SKM-1 (cell line): Measurements from ENCODE around the gene CCDC85B.

Source experiments
- DNase-seq: peaks from one replicate; lab custom pipeline; 2025; ENCODE audit not compliant: unreplicated experiment; lab: John Stamatoyannopoulos, UW

Gene CCDC85B

DNA sequence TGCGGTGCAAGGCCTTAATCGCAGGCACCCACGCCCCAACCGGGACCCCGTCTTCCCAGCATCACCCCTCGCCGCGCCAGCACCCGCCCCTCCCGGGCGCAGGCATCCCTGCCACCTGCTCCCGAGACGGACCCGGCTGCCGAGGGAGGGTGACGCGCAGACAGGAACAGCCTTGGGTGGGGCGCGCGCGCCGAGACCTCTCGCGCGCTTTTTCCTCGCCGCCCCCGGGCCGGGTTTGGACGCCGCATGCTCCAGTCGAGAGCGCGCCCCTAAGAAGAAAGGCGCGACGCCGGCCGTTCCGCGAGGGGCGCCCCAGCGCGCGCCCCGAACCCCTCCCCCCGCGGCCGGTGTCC is 33.0 kb upstream of the CCDC85B start:
- no peak for DNase-seq

DNA sequence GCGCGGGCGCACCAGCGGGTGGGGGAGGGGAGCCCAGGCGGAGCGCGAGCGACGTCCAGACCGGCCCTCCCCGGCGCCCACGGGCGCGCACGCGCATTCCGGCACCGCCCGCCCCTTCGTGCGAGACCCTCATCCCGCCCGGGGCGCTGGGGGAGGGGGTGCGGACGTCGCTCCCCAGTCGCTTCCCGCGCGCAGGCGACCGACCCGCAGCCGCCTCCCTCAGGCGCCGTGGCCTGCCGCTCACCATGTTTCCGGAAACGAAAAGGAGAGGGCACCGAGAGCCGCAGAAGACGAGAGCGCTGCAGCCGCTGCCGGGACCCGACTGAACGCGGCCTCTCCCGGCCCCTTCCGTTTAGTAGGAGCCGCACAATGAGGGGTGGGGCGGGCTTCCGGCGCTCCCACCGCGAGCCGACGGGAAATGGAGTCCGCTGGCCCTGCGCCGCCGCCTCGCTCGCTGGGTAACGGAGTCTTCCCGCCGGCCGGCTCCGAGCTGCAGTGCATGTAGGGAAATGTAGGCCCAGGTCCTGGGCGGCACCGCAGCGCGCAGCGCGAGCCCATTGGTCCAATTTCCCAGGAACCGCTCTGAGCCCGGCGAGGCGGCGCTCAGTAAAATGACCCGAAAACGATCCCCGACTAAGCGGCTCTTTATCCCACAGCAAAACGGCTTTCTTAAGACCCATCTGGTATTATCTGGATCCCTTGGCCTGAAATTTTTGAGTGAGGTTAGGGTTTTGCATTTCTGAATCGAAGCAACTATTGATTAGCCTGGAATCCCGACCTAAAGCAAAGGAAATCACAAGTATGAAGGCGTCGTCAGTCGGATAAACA is 32.4 kb upstream of the CCDC85B start, which contains the start of gene CFL1:
Gene CFL1, minus strand, starts transcription at position 328 of the 828 bp plus-strand sequence. Its CDS starts 81 bp downstream, at position 247.
- DNase-seq = peak; percentile 95

DNA sequence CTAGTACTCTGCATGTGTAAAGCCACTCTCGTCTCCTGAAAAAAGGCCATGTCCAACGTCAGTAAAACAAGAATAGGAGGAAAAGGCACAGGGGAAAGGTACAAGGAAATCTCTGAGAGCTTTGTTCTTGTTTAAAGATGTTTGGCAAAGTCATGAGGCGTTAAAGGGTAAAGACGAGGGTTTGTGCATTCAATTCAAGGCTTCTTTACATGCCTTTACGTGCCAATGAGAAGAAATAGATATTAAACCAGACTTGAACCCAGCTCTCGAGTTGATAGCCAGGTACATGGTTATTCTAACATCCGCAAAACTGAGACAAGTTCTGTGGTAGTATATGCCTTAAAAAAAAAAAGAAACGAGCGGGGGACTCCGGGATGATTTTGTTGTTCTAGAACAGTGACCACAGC is 31.8 kb upstream of the CCDC85B start:
- no peak for DNase-seq

DNA sequence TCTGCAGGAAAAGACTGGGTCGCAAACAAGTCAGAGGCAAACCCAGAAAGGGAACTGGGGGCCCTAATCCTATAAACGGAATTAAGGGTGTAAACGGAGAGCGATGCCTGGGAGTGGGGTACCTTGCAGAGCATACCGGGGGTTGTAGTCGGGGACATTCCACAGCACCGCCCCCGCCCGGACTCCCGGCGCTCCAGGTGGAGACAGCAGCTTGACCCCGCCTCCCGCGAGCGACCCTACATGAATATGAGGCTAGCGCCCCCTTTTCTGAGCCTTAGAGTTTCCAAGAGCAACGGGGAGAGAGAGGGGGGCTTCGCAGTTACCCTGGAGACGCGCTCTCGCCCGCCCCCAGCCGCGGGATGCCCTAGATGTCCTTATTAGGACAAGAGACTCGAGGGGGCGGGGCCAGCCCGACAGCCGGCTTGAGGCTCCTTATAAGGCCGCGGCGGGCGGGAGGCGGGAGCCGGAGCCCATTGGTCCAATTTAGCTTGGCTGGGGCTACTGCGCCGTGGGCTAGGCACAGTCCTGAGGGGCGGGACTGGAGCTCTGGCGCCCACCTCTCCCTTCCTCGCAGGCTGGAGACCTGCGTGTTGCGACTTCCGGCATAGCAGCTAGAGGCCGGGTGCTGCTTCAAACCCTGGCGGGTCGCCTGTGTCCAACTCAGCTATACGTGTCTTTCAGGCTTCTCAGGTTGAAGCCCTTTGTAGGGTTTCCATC is 31.2 kb upstream of the CCDC85B start:
- peak; percentile 90 for DNase-seq

DNA sequence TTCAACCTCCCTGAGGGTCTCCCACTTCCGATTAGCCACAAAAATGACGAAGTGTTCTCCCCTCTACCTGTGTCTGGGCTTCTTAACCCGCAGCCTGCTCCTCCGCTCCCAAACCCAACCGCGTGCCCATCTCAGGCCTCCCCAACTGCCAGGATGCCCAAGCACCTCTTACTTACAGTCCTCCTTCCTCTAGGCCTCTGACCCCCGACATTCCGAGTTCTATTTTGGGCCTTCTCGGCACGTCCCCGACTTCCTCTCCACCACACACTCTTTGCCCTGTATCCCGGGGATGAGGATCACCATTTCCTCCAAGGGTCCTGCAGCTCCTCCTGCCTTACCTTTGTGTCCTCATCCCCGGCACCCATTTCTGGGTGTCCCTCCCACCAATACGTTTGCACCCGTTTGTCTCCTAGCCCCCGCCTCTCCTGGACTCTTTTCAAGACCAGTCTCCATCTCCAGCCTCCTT is 30.6 kb upstream of the CCDC85B start:
- no peak for DNase-seq

DNA sequence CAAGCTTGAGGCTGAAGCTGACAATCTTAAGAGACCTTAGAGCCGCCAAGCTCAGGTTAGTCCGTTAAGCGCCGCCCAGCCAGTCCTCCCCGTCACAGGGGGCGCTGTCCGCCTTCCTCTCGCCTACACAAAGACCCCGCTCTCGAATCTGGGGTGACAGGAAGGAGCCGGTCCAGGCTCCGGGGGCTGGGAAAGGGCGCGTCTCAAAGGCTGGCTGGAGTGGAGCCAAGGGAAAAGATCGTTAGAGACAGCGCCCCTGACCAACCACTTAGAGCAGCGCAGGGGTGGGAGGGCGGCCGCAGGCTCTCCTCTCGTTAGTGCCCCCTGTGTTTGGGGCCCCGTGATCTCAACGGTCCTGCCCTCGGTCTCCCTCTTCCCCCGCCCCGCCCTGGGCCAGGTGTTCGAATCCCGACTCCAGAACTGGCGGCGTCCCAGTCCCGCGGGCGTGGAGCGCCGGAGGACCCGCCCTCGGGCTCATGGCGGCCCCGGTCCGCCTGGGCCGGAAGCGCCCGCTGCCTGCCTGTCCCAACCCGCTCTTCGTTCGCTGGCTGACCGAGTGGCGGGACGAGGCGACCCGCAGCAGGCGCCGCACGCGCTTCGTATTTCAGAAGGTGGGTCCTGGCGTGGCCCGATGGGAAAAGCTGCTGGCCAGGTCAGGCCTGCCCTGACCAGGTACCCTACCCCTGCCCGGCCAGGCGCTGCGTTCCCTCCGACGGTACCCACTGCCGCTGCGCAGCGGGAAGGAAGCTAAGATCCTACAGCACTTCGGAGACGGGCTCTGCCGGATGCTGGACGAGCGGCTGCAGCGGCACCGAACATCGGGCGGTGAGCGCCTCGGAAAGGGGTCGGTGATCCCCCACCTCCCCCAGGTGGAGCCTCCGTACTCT is 30.0 kb upstream of the CCDC85B start, which contains the start of gene MUS81:
Gene MUS81, plus strand, starts transcription at position 156 of the 887 bp plus-strand sequence. Its CDS starts 321 bp downstream, at position 477.
- DNase-seq = peak; percentile 94

DNA sequence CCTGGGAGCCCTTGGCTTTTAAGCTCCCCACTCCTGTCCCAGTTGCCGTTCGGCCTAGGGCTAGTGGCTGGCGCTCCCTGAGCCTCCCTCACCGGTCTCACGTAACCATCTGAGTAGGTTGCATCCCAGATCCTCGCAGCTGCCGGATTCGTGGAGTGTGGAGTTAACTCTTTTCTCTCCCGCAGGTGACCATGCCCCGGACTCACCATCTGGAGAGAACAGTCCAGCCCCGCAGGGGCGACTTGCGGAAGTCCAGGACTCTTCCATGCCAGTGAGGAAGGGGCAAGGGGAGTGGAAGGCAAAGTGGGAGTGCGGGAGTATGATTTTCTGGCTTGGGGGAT is 29.3 kb upstream of the CCDC85B start:
- no peak for DNase-seq

DNA sequence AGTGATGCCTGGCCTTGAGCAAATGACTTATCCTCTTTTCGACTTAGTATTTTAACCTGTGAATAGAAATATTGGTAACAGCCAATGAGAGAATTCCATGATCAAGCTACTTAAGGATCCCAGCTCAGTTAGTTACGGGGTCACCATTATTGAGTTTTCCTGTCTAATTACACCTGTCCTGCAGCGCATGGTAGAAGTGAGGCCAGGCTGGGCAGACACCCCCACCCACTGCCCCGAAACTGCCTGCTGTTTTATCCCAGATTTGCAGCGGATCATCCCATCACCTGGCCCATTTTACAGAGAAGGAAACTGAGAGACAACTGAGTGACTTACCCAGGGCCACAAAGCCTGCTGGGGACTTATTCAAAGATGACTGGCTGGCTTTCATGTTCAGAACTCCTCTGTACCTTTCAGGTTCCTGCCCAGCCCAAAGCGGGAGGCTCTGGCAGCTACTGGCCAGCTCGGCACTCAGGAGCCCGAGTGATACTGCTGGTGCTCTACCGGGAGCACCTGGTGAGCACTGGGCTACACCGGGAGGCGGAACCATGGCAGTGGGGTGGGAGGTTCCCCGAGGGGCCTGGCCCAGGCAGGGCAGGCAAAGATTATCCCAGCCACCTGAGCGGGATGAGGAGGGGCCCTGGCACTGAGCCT is 28.8 kb upstream of the CCDC85B start:
- DNase-seq = no peak

DNA sequence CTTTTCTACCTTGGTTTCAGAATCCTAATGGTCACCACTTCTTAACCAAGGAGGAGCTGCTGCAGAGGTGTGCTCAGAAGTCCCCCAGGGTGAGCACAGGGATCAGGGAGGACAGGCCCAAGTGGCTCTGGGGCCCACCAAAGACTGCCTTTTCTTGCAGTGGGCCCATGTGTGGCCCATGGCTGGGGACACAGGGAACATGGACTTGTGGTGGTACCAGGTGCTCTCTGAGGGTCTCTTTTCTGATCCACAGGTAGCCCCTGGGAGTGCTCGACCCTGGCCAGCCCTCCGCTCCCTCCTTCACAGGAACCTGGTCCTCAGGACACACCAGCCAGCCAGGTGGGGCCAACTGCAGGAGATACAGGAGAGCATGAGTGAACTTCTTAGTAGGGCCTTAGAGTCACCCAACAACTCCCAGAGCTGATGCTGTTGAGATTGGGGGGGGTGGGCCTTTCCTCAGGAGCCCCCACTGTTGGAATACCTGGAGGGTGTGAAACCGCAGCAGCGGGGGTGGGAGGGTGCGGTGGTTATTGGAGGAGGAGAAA is 28.2 kb upstream of the CCDC85B start:
- DNase-seq = no peak

DNA sequence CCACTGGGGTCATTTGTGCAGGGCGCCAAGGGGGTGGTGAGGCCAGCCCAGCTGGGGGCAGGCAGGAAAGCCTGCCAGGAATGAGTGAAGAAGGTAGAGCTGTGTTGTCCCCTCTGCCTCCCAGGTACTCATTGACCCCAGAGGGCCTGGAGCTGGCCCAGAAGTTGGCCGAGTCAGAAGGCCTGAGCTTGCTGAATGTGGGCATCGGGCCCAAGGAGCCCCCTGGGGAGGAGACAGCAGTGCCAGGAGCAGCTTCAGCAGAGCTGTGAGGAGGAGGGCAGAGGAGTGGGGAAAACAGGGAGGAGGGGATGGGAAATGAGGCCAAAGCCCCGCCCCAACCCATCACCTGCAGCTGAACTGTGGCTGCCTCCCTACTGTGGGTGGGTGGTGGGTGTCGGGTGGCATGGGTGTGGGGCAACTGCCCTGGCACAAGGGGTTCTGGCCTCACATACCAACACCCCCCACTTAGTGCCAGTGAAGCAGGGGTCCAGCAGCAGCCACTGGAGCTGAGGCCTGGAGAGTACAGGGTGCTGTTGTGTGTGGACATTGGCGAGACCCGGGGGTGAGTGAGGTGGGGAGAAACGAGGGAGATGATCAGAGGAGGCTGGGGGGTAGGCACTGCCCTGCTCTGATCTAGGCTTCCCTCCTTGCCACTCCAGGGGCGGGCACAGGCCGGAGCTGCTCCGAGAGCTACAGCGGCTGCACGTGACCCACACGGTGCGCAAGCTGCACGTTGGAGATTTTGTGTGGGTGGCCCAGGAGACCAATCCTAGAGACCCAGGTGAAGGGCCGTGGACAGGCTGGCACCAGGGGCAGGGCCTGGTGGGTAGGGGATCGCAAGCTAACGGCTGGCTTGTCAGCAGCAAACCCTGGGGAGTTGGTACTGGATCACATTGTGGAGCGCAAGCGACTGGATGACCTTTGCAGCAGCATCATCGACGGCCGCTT is 27.3 kb upstream of the CCDC85B start:
- no peak for DNase-seq

DNA sequence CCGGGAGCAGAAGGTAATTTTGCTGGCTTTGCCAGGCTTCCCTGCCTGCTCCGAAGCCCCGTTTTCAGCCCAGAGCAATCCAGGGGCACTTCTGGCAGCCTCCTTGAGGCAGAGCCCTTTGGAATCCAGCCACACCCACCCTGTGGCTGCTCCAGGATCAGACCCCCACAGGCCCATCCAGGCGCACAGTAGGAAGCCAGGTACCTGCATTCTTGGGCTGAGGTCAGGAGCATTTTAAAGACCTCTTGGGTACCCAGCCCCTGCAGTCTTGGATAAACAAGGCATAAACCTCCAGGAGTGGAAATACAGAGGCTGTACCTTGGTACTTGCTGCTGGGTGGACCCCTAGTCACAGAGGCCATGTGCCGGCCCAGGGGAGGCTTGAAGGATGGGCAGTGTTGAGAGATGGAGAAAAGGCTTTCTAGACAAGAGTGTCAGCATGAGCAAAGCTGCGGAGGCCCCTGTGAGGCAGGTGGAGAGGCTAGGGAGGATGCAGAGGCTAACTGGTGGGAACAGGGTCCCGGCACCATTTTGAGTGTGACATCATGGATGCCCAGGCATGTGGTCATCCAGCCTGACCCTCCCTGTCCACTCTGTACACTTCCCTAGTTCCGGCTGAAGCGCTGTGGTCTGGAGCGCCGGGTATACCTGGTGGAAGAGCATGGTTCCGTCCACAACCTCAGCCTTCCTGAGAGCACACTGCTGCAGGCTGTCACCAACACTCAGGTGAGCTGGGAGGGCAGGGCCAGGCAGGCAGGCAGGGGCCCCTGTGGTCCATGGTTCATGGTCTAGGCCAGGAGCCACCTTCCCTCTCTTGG is 26.4 kb upstream of the CCDC85B start:
- DNase-seq = no peak

DNA sequence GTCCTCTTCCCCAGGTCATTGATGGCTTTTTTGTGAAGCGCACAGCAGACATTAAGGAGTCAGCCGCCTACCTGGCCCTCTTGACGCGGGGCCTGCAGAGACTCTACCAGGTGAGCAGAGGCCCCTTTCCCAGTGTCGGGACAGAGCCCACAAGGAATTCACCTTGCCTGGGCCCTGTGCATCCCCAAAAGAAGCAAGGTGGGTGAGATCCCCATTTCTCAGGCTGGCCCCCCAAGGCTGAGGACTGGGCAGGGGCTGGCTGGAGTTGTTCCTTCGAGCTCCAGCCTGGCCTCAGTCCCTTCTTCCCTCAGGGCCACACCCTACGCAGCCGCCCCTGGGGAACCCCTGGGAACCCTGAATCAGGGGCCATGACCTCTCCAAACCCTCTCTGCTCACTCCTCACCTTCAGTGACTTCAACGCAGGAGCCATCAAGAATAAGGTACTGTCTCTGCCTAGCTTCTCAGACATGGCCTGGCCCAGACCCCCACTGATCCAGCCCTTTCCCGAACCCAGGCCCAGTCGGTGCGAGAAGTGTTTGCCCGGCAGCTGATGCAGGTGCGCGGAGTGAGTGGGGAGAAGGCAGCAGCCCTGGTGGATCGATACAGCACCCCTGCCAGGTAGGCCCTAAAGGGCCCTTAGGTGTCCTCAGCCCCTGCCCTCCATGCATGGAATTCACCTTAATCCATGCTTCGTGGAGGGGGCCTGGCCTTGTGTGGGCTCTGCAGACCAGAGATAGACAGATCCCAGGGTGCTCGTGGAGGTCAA is 25.6 kb upstream of the CCDC85B start:
- no peak for DNase-seq

DNA sequence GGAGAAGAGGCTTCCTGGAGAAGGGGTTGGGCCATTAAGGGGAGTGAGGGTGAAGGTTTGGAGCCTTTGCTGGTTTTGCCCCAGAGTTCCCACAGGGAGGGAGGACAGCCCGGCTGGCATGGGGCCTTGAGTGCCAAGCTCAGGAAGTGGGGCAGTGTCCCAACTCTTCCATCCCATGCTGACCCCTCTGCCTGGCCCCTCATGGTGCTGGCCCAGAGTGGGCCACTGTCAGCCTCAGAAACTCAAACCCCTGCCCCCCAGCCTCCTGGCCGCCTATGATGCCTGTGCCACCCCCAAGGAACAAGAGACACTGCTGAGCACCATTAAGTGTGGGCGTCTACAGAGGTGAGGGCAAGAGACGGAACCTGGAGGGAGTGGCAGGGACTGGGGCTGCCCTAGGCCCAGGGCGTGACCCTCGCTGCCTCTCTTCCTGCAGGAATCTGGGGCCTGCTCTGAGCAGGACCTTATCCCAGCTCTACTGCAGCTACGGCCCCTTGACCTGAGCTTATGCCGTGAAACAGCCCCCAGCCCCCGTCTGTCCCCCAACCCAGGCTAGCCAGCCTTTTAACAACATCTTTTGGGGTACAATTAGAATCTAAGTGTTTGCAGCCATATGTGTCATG is 24.8 kb upstream of the CCDC85B start:
- no peak for DNase-seq

DNA sequence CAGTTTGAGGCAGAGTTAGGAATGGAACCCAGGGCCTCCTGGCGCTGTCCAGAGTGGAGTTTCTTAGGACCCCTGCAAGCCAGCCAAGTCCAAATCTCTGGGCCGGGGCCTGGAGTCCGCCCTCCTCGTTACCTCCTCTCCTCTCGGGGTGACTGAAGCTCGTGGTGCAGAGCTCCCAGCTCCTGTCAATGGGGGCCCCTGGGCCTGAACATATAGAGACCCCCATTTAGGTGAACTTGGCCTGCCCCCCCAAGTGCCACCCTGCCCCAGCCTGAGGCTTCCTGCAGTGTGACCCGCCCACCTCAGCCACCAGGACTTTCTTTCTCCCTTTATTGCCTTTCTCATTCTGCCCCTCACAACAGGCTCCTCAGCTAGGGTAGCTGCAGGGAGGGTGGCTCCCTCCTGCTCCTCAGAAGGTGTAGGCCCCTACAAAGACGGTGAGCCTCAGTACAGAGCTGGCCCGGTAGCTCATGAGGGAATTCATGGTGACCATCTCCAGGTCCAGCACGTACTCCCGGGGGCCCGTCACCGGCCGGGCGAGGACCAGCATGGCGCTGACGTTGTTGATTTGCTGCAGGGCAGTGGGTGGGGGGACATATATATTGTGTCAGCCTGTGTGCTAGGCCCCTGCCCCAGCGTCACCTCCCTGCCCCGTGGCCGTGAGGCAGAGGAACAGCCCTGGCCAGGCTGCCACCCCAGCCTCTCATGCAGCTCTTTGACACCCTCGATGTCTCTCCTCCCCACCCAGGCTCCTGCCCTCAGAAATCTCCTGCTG is 23.8 kb upstream of the CCDC85B start:
- DNase-seq = no peak

DNA sequence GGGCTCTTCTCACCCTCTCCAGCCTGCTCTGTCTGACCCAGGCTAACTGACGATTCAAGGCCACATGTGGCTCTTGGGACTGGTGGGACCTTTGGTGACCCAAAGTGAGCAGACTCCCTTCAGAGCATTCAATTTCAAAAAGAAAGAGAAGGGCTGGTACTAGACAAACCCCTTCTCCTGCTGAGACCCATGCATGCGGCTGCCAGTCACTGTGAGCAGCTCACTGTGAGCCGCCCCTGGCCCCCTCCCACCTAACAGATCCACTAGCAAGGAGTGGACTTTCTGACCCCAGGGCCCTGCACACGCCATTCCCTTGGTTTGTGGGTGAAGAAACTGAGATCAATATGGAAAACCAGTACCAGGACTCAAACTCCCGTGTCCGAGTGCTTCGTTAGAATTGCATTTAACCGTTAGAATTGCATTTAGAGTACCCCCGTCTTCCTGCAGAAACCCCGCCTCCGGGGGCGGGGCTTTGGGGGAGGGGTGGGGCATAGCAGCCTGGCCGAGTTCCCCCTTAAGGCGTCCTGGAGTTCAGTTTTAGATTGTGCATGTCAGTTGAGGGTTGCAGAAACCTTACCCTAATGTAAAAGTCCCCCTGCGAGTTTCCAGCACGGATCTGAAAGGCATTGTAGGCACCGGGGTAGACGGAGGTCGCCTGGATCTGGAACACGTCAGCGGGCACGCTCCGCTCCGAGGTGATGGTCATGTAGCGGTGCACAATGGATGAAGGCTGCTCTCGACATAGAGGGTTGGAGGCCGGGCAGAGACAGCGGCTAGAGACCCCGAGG is 23.0 kb upstream of the CCDC85B start:
- no peak for DNase-seq
